Type B pancreatic cell (in vitro differentiated cells): Measurements from ENCODE around the gene CTF1. TPM values are rescaled to one million over a fixed set of nuclear protein-coding genes. Genes with fewer than 3 reads are reported as not detected.

Experiments used
- DNase-seq: peaks from one replicate; pipeline ENCODE4 v3.0.0; 2021; ENCODE audit warnings: mixed read lengths; ENCODE audit not compliant: unreplicated experiment; ENCODE audit errors: extremely low spot score
- H3K27ac Mint-ChIP-seq: 2 replicates; pipeline ENCODE4 v1.8.0; 2021; ENCODE audit warnings: mild to moderate bottlenecking, mixed read lengths
- H3K27me3 Mint-ChIP-seq: 2 replicates; pipeline ENCODE4 v1.8.0; 2021; ENCODE audit warnings: mixed read lengths
- H3K36me3 Mint-ChIP-seq: 2 replicates; pipeline ENCODE4 v1.8.0; 2021; ENCODE audit warnings: mixed read lengths
- H3K4me1 Mint-ChIP-seq: one replicate; pipeline ENCODE4 v1.8.0; 2021; ENCODE audit warnings: mixed read lengths; ENCODE audit not compliant: unreplicated experiment
- H3K4me3 Mint-ChIP-seq: 2 replicates; pipeline ENCODE4 v1.8.0; 2021; ENCODE audit warnings: mild to moderate bottlenecking, mixed read lengths
- H3K9me3 Mint-ChIP-seq: 2 replicates; pipeline ENCODE4 v1.8.0; 2021; ENCODE audit warnings: mixed read lengths
- CTCF ChIP-seq: fragments of 200-600 bp; sonication (generic); conservative IDR thresholded peaks from 2 replicates; pipeline ENCODE4 v1.5.0; 2021; ENCODE audit warnings: antibody characterized with exemption, mild to moderate bottlenecking
- long read RNA-seq: library from polyadenylated mRNA; unstranded; transcript quantifications from one replicate; pipeline ENCODE4 v2.0.0, GENCODE V29; 2020
- total RNA-seq: library from RNA; stranded (reverse); gene quantifications from 2 replicates; pipeline ENCODE4 v1.2.1, GENCODE V29; 2021; ENCODE audit warnings: low replicate concordance

Gene CTF1, protein sequence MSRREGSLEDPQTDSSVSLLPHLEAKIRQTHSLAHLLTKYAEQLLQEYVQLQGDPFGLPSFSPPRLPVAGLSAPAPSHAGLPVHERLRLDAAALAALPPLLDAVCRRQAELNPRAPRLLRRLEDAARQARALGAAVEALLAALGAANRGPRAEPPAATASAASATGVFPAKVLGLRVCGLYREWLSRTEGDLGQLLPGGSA
- 2.5 and 3.1 TPM in 2 replicates for total RNA-seq
- long read RNA-seq, result 0 reads

GRCh38 chr16:30896261-30896888 lies at the start of gene CTF1:
Gene CTF1, plus strand, starts transcription at chr16:30896614. Its CDS starts 30 bp downstream, at chr16:30896644.
- Mint-ChIP-seq H3K9me3 (no peaks in the 10 kb centered on the region), H3K4me1 (peaks cover 29% of the 10 kb centered on the region), H3K27me3 (no peaks in the 10 kb centered on the region), H3K36me3 (peaks cover 2% of the 10 kb centered on the region), H3K4me3 (peak within 1 kb of the TSS; percentile 94), H3K27ac (peak within 1 kb of the TSS; percentile 95)
- DNase-seq, result peak; percentile 84
- no peak for TF ChIP-seq CTCF

DNA sequence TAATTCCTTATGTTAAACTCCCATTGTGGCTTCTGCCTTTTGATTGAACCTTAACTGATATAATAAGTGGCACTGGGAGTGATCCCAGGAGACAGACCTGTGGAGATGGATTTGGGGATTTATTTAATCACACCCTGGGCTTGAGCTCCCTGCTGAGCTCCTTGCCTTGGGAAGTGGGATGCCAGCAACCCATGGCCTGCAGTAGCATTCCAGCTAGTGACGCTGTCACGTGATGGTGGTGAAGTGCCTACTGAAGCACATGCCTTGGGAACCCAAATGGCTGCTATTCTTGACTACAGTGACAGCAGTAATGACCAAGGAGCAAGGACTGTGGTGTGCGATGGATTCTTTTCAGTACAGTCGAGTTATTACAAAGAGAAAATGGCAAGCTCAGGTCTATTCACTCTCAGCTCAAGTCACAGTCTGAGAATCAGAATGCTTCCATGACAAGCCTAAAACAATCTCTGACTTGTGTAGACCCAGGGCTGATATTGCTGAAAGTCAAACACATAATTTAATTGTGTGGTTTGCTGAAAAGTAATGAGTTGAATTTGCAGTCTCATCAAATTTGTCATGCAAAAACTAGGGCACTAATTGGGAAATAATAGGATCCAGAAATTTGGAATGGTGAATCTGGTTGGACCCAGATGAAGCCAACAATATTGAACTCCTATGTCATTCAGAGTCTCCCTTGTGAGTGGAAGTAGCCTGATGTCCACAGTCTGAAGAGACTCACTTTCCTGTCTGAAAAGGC lies 49.6 kb upstream of the CTF1 start:
- H3K27ac Mint-ChIP-seq, result no peak overlapping the region
- no peak for DNase-seq
- no peak overlapping the region for H3K4me3 Mint-ChIP-seq
- no peaks in the 10 kb centered on the region for H3K9me3 Mint-ChIP-seq
- H3K27me3 Mint-ChIP-seq, result no peaks in the 10 kb centered on the region
- no peak for TF ChIP-seq CTCF
- no peaks in the 10 kb centered on the region for H3K36me3 Mint-ChIP-seq
- H3K4me1 Mint-ChIP-seq, result peaks cover 10% of the 10 kb centered on the region

GRCh38 chr16:30850246-30850645 lies 46.2 kb upstream of the CTF1 start:
- Mint-ChIP-seq H3K27me3 (no peaks in the 10 kb centered on the region), H3K4me1 (peaks cover 1% of the 10 kb centered on the region), H3K4me3 (no peak overlapping the region), H3K36me3 (peaks cover 8% of the 10 kb centered on the region), H3K9me3 (no peaks in the 10 kb centered on the region), H3K27ac (no peak overlapping the region)
- no peak for TF ChIP-seq CTCF
- no peak for DNase-seq

DNA sequence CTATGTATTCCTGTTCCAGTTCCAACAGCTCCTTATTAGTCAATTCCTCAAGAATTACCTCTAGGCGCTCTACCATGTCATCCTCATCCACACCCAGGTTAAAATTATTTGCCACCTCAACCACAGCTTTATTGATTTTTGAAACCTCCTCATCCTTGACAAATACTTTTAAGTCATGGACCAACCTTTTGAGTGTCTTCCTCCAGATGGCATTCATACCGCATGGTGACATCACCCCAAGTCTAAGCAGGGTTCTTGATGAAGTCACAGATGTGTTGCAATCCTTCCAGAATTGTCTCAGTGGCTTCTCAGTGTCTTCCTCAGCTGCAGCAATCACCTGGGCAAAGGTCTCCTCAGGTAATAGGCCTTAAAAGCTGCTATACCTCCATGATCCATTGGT lies 42.7 kb upstream of the CTF1 start:
- no peak for TF ChIP-seq CTCF
- Mint-ChIP-seq H3K27ac (no peak overlapping the region), H3K9me3 (no peaks in the 10 kb centered on the region), H3K4me3 (no peak overlapping the region), H3K4me1 (peaks cover 8% of the 10 kb centered on the region), H3K27me3 (no peaks in the 10 kb centered on the region), H3K36me3 (peaks cover 11% of the 10 kb centered on the region)
- no peak for DNase-seq

GRCh38 chr16:30858111-30858495 lies 38.3 kb upstream of the CTF1 start:
- H3K36me3 Mint-ChIP-seq, result peaks cover 16% of the 10 kb centered on the region
- H3K27ac Mint-ChIP-seq, result no peak overlapping the region
- H3K4me1 Mint-ChIP-seq, result peaks cover 8% of the 10 kb centered on the region
- TF ChIP-seq CTCF, result no peak
- H3K4me3 Mint-ChIP-seq, result no peak overlapping the region
- no peaks in the 10 kb centered on the region for H3K27me3 Mint-ChIP-seq
- no peaks in the 10 kb centered on the region for H3K9me3 Mint-ChIP-seq
- DNase-seq, result no peak
